Uterus (tissue), 2 donors: Measurements from ENCODE around the gene KHK.

Source experiments
- CTCF ChIP-seq, 4 experiments: fragments of 200-600 bp in 2 of 4; fragments of 450-650 bp in 2 of 4; sonication (generic) in 2 of 4; IDR thresholded peaks; one replicate each; pipeline ENCODE4 v1.5.1; 2016 to 2019; ENCODE audit warnings: antibody characterized with exemption in 4 of 4, mild to moderate bottlenecking in 2 of 4, moderate library complexity in 1 of 4
- POLR2A ChIP-seq, 2 donors: fragments of 450-650 bp; IDR thresholded peaks; one replicate each; pipeline ENCODE4 v1.6.1; 2016; ENCODE audit warnings: antibody characterized with exemption in 2 of 2, mild to moderate bottlenecking in 1 of 2, moderate library complexity in 1 of 2

GRCh38 chr2:27041752-27042151 is 44.8 kb upstream of the KHK start:
- TF ChIP-seq CTCF (IDR thresholded peaks at IDR 0.05) (no peak), POLR2A (IDR thresholded peaks at IDR 0.05) (no peak)
